ENCODE data around the gene TMEM273.

TMEM273 gene

DNA sequence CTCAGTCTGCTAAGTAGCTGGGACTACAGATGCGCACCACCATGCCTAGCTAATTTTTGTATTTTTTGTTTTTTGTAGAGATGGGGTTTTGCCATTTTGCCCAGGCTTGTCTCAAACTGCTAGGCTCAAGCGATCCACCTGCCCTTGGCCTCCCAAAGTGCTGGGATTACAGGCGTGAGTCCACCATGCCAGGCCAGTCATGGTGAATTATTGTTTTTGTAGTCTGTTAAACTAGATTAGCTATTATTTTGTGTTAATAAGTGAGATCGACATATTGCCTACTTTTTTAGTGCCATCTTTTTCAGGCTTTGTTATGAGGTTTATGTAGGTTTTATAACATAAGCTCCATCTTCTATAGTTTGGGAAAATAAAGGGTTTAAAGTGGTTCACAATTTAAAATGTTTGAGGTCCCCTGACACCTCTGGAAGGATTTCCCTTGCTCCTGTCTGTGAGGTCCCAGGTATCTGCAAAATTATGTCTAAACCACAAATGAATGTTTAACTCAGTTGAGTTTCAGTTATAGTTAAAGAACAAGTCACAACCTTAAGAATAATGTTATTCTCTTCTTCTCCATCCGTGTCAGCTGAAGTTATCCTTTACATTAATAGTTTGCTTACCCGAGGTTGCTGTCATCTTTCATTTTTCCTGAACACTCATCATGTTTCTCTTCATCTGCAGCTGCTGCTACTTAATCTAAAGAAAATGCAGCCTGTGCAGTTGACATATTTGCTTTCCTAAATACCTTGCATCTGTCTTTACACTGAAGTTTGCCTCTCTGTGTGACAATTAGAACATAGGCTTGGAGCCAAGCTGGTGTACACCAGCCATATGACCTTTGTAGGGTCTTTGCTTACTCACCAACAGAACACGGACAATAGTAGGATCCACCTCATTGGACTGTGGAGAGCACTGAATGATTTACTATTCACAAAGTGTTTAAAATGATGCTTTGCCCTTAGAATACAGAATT lies 63.9 kb downstream of the TMEM273 start:
- no peak overlapping the region for H3K27ac ChIP-seq

DNA sequence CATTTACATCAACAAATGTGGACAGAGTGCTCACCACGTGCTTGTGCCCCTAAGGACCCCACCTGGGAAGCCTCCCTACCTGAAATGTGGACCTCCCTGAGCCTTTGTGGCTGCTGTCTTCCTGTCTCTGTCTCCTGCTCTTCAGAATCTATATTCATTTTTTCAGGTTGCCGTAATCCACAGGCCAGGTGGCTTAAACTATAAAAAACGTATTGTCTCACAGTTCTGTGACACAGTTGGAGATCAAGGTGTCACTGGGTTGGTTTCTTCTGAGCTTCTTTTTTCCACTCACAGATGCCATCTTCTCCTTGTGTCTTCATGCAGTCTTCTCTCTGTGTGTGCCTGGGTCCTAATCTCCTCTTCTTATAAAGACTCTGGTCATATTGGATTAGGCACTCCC lies 67.3 kb downstream of the TMEM273 start:
- H3K27ac ChIP-seq: no peak overlapping the region

More for the DNA sequence above, 63.9 kb downstream of the TMEM273 start:
- TF ChIP-seq, protein P1, sequence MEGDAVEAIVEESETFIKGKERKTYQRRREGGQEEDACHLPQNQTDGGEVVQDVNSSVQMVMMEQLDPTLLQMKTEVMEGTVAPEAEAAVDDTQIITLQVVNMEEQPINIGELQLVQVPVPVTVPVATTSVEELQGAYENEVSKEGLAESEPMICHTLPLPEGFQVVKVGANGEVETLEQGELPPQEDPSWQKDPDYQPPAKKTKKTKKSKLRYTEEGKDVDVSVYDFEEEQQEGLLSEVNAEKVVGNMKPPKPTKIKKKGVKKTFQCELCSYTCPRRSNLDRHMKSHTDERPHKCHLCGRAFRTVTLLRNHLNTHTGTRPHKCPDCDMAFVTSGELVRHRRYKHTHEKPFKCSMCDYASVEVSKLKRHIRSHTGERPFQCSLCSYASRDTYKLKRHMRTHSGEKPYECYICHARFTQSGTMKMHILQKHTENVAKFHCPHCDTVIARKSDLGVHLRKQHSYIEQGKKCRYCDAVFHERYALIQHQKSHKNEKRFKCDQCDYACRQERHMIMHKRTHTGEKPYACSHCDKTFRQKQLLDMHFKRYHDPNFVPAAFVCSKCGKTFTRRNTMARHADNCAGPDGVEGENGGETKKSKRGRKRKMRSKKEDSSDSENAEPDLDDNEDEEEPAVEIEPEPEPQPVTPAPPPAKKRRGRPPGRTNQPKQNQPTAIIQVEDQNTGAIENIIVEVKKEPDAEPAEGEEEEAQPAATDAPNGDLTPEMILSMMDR (IDR thresholded peaks at IDR 0.05): no peak

DNA sequence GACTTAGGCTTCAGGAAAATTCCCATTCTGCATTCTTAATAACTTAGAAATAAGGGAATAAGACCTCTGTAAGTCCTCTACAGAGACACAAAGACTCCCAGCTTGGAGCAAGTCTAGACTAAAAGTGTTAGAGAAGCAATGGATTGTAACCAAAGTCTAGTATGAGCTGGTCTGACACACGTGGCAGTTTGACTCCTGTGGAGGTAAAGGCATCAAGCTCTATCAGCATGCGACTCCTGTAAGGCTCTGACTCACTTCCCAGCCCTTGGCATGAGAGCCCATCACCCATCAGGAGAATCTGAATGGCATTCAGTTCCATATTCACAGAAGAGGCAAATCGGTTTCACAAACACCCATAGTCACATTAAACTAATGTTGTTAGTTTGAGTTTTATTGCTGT lies 68.4 kb downstream of the TMEM273 start:
- TF ChIP-seq ZFX (IDR thresholded peaks at IDR 0.05; ENCODE audit: borderline replicate concordance): no peak
- H3K27ac ChIP-seq: no peak overlapping the region

More for the DNA sequence above, 67.3 kb downstream of the TMEM273 start:
- TF ChIP-seq ZFX (IDR thresholded peaks at IDR 0.05; ENCODE audit: borderline replicate concordance): no peak
- TF ChIP-seq, protein P1 (IDR thresholded peaks at IDR 0.05): no peak

DNA sequence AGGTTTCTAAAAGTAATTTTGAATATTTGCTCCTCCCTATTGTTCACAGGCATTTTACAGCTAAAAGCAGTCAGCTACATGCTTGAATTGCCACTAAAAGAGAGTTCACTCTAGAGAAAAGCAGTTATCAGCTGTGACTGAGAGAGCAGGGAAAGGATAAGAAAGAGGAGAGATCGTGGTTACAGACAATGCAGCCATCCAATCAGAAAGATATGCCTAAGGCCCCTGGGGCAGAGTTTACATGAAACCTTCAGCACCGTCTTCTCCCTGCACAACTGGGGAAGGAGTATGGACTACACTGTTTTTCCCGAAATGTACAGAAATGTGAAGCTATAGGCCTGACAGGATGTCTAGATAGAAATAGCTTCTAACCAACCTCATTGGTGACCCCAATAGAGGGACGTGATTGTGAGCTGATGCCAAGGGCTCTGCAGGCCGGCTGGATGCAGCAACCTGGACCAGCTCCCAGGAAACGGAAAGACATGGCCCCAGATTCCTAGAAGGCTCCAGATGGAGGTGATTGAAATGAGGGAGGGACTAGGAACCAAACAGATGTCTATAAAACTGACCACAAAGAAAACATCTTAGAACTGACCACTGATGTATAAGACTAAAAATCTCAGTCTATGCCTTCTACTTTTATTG lies 69.6 kb downstream of the TMEM273 start:
- H3K27ac ChIP-seq: no peak overlapping the region
- TF ChIP-seq, protein P1 (IDR thresholded peaks at IDR 0.05): no peak
- no peak for TF ChIP-seq ZFX (IDR thresholded peaks at IDR 0.05; ENCODE audit: borderline replicate concordance)

DNA sequence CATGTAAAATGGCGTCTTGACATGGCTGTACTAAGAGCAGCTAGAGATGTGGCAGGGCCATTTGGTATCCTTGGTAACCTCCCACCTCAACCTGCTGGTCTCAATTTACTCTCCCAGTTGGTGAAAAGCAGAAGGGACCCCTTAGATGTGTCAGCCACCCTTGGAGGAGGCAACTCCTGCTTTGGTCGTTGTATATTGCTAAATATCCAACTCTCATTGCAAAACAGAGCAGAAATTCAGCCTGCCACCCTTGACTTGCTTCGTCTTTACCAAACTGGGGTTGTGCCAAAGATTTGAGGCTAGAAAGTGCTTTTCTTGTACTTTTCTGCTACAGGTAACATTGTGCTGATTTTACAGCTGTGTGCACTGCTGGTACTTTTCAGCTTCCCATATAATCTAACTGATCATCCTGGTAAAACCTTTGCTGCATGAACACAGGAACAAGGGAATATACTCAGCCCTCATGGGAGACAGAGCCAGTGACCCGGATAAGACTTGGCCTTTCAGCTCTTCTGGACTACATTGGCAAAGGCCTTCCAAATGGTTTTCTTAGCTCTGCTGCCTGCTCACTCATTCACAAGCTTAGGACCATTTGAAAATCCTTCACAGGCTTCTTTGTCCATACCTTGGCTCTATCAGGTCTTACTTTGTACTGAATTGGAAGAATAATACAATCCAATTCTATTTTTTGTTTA lies 70.7 kb downstream of the TMEM273 start:
- H3K27ac ChIP-seq: no peak overlapping the region
- TF ChIP-seq ZFX (IDR thresholded peaks at IDR 0.05; ENCODE audit: borderline replicate concordance): no peak
- TF ChIP-seq, protein P1 (IDR thresholded peaks at IDR 0.05): no peak

DNA sequence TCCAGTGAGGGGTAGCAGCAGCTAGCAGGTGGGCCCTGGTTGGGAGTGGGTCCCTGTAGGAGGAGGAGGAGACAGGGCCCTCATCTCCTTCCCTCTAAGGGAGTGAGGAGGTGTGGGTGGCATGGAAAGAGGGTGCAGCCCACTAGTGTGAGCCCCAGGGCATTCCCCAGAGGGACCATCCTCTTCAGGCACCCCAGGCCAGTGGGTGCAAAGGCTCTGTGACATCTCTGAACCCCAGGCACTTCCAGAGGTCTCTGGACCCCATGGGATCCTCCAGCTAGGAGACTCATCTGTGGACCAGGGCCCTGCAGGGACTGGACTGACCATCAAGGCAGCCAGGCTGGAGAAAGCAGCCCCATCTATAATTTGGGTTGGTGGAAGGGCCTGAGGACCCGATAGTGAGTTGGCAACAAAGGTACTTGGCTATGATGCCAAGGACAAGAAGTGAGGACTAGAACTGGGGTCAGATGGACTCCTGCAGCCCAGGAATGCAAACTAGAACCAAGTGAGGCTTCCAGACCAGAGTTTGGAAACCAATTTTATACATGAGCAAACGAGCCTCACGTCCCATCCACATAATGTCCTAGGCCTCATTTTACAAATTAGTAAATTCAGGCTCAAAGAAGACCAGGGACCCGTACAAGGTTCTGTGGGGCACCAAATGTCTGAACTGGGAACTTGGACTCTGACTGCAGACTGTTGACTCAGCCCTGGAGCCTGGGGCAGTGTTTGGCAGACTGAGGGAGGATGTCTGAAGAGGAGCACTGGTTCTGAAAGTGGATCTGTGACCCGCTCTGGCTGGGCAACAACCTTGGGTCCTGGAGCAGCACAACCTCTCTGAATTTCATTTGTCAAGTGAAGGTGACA lies 71.4 kb downstream of the TMEM273 start:
- TF ChIP-seq, protein P1 (IDR thresholded peaks at IDR 0.05): no peak
- no peak for TF ChIP-seq ZFX (IDR thresholded peaks at IDR 0.05; ENCODE audit: borderline replicate concordance)

More for the DNA sequence above, 71.4 kb downstream of the TMEM273 start:
- no peak overlapping the region for H3K27ac ChIP-seq

Data from 22Rv1 (cell line).